ENCODE data around the gene GPC5.

DNA sequence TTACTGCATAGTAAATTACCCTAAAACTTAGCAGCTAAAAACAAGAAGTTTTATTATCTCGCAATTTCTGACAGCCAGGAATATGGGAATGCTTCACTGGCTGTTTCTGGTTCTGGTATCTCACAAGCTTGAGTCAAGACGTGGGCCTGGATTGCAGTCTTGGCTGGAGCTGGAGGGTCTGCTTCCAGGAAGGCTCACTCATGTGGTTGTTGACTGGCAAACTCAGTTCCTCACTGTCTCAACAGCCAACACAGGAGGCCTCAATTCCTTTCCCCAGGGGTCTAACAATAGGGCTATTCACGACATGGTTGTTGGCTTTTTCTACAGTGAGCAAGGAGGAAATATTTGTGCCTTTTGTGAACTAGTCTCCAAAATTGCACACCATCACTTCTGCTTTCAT lies 146.3 kb downstream of the GPC5 start:
- TF ChIP-seq ZC3H4 (CRISPR knock-in tag; IDR thresholded peaks at IDR 0.05; ENCODE audit: borderline replicate concordance), result no peak
- TF ChIP-seq, protein P1, sequence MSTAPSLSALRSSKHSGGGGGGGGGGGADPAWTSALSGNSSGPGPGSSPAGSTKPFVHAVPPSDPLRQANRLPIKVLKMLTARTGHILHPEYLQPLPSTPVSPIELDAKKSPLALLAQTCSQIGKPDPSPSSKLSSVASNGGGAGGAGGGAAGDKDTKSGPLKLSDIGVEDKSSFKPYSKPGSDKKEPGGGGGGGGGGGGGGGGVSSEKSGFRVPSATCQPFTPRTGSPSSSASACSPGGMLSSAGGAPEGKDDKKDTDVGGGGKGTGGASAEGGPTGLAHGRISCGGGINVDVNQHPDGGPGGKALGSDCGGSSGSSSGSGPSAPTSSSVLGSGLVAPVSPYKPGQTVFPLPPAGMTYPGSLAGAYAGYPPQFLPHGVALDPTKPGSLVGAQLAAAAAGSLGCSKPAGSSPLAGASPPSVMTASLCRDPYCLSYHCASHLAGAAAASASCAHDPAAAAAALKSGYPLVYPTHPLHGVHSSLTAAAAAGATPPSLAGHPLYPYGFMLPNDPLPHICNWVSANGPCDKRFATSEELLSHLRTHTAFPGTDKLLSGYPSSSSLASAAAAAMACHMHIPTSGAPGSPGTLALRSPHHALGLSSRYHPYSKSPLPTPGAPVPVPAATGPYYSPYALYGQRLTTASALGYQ (CRISPR knock-in tag; IDR thresholded peaks at IDR 0.05), result no peak
- no peak for TF ChIP-seq KLF13 (CRISPR knock-in tag; IDR thresholded peaks at IDR 0.05)
- no peak for TF ChIP-seq SMARCC2 (IDR thresholded peaks at IDR 0.05)
- TF ChIP-seq, protein P2, sequence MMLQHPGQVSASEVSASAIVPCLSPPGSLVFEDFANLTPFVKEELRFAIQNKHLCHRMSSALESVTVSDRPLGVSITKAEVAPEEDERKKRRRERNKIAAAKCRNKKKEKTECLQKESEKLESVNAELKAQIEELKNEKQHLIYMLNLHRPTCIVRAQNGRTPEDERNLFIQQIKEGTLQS (CRISPR knock-in tag; IDR thresholded peaks at IDR 0.05), result no peak
- TF ChIP-seq ZNF546 (CRISPR knock-in tag; conservative IDR thresholded peaks at IDR 0.05), result no peak
- TF ChIP-seq, protein P3, sequence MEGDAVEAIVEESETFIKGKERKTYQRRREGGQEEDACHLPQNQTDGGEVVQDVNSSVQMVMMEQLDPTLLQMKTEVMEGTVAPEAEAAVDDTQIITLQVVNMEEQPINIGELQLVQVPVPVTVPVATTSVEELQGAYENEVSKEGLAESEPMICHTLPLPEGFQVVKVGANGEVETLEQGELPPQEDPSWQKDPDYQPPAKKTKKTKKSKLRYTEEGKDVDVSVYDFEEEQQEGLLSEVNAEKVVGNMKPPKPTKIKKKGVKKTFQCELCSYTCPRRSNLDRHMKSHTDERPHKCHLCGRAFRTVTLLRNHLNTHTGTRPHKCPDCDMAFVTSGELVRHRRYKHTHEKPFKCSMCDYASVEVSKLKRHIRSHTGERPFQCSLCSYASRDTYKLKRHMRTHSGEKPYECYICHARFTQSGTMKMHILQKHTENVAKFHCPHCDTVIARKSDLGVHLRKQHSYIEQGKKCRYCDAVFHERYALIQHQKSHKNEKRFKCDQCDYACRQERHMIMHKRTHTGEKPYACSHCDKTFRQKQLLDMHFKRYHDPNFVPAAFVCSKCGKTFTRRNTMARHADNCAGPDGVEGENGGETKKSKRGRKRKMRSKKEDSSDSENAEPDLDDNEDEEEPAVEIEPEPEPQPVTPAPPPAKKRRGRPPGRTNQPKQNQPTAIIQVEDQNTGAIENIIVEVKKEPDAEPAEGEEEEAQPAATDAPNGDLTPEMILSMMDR (CRISPR knock-in tag; IDR thresholded peaks at IDR 0.05), result no peak
- no peak for TF ChIP-seq TCF12 (IDR thresholded peaks at IDR 0.05)
- TF ChIP-seq TCF12 (CRISPR knock-in tag; IDR thresholded peaks at IDR 0.05), result no peak
- TF ChIP-seq POLR2A (IDR thresholded peaks at IDR 0.05; ENCODE audit: insufficient read depth in 1 of 2, low read depth in 2 of 2, low read length in 2 of 2), result no peak
- no peak for TF ChIP-seq CCDC6 (CRISPR knock-in tag; IDR thresholded peaks at IDR 0.05)
- no peak for TF ChIP-seq SMAD1 (CRISPR knock-in tag; IDR thresholded peaks at IDR 0.05; ENCODE audit: borderline replicate concordance, low read depth)

All from HepG2 (cell line).